ENCODE results near the gene PFN4. TPM values are rescaled to one million over a fixed set of nuclear protein-coding genes. Genes with fewer than 3 reads are reported as not detected.
A peak's percentile ranks its signal among the peaks of the same experiment; 100 is the strongest.

Gene PFN4
- polyA plus RNA-seq, 2 of the 4 experiments (the other 2 are of a cell fraction): 1.6 to 2.3 TPM

GRCh38 chr2:24083567-24084385 lies 39.4 kb downstream of the PFN4 start (continued):
- no peak for TF ChIP-seq CTCF (IDR thresholded peaks at IDR 0.05)
- TF ChIP-seq POLR2AphosphoS2 (conservative IDR thresholded peaks at IDR 0.05; ENCODE audit: low read length): no peak
- no peak for TF ChIP-seq TP53 (CRISPR knock-in tag; IDR thresholded peaks at IDR 0.05)
- TF ChIP-seq CHD4 (IDR thresholded peaks at IDR 0.05; ENCODE audit: borderline replicate concordance): no peak
- 0 out of 2 replicates have a peak, but pooled peaks have one; percentile 38 for TF ChIP-seq PHF8 (IDR thresholded peaks at IDR 0.05; ENCODE audit: borderline replicate concordance, low read depth)
- peak; percentile 7; the same call in 1 of the 2 replicates for TF ChIP-seq MYC (IDR thresholded peaks at IDR 0.05; ENCODE audit: borderline replicate concordance, low read length)

- no peak for FAIRE-seq
- peak overlapping the region; percentile 91 to 97 for H3K27ac ChIP-seq
- TF ChIP-seq CTCF (IDR thresholded peaks at IDR 0.05) (no peak), CBX2 (IDR thresholded peaks at IDR 0.05; ENCODE audit: borderline replicate concordance, low read depth) (no peak), ATOH8 (CRISPR knock-in tag; IDR thresholded peaks at IDR 0.05; ENCODE audit: low read depth) (peak; percentile 61; the same call in 1 of the 2 replicates), NR3C1 (IDR thresholded peaks at IDR 0.05) (no peak), USF2 (IDR thresholded peaks at IDR 0.05) (peak; percentile 45), REST (IDR thresholded peaks at IDR 0.05) (no peak)
- 70% methylated on average over 8 of the region's 8 CpGs for WGBS (ENCODE audit: missing lambda C conversion rate)
- H3K4me1 ChIP-seq: peaks cover 27% of the 10 kb centered on the region
- ATAC-seq: no peak
- POLR2A ChIA-PET: interaction anchor here (0.6 to 5.0 kb wide), 14 partner anchors 10 to 277 kb away, joined by 3 to 99 read pairs (median 12); partner anchors contain the start of genes ATAD2B, FAM228B, ITSN2 and PFN4
- H3K4me3 ChIP-seq: peak overlapping the region; percentile 65
- DNase-seq (ENCODE audit: low read depth in 1 of 2, low spot score in 1 of 2): no peak
- H3K9me3 ChIP-seq: no peaks in the 10 kb centered on the region
- CTCF ChIA-PET: interaction anchor here (0.7 to 5.9 kb wide), 41 partner anchors 7 to 855 kb away, joined by 3 to 90 read pairs (median 7); partner anchors contain the start of genes ATAD2B, FAM228B, FKBP1B and MFSD2B
- peak overlapping the region; percentile 95 for H3K4me2 ChIP-seq
Measured at GRCh38 chr2:24082787-24083566, 40.2 kb downstream of the PFN4 start.
